ENCODE measurements around the gene KRT35. TPM values are rescaled to one million over a fixed set of nuclear protein-coding genes. Genes with fewer than 3 reads are reported as not detected.

The KRT35 gene
- total RNA-seq, 4 donors from 2014 or later = not detected

GRCh38 chr17:41518789-41519449, 38.0 kb upstream of the KRT35 start, which contains the start of gene KRT15:
KRT15 (minus strand) TSS chr17:41518890; CDS start chr17:41518827, 63 bp downstream.
- TF ChIP-seq POLR2A (IDR thresholded peaks at IDR 0.05) (no peak), CTCF (IDR thresholded peaks at IDR 0.05) (no peak)
- no peak within 1 kb of the TSS for H3K27ac ChIP-seq
- no peaks in the 10 kb centered on the region for H3K4me1 ChIP-seq
- DNase-seq = no peak
- no peak within 1 kb of the TSS for H3K4me3 ChIP-seq (replicated peaks in 1 of 3)
- intact Hi-C loops (cut with DNase I) = no loop called here
- 80 to 85% methylated on average over 8 of the region's 8 CpGs for WGBS, 2 donors
- no peaks in the 10 kb centered on the region for H3K36me3 ChIP-seq
- no peaks in the 10 kb centered on the region for H3K27me3 ChIP-seq
- no peaks in the 10 kb centered on the region for H3K9me3 ChIP-seq

GRCh38 chr17:41518031-41518430, 37.1 kb upstream of the KRT35 start:
- no peak overlapping the region for H3K27ac ChIP-seq
- no peak for DNase-seq
- no peaks in the 10 kb centered on the region for H3K4me1 ChIP-seq
- H3K36me3 ChIP-seq = no peaks in the 10 kb centered on the region
- no peaks in the 10 kb centered on the region for H3K9me3 ChIP-seq
- TF ChIP-seq POLR2A (IDR thresholded peaks at IDR 0.05) (no peak), CTCF (IDR thresholded peaks at IDR 0.05) (no peak)
- intact Hi-C loops (cut with DNase I) = no loop called here
- no peaks in the 10 kb centered on the region for H3K27me3 ChIP-seq
- 87 to 100% methylated on average over 3 of the region's 3 CpGs for WGBS, 2 donors
- H3K4me3 ChIP-seq (replicated peaks in 1 of 3) = no peak overlapping the region

GRCh38 chr17:41516830-41517283, 35.9 kb upstream of the KRT35 start:
- no peaks in the 10 kb centered on the region for H3K36me3 ChIP-seq
- H3K4me1 ChIP-seq = no peaks in the 10 kb centered on the region
- H3K9me3 ChIP-seq = no peaks in the 10 kb centered on the region
- no peaks in the 10 kb centered on the region for H3K27me3 ChIP-seq
- TF ChIP-seq POLR2A (IDR thresholded peaks at IDR 0.05) (no peak), CTCF (IDR thresholded peaks at IDR 0.05) (no peak)
- H3K4me3 ChIP-seq (replicated peaks in 1 of 3) = no peak overlapping the region
- DNase-seq = peak; percentile 66 to 69
- WGBS, 2 donors = 28 to 54% methylated on average over 14 of the region's 14 CpGs
- intact Hi-C loops (cut with DNase I) = no loop called here
- no peak overlapping the region for H3K27ac ChIP-seq

- TF ChIP-seq CTCF (IDR thresholded peaks at IDR 0.05) (no peak), POLR2A (IDR thresholded peaks at IDR 0.05) (no peak)
- Histone ChIP-seq H3K4me3 (replicated peaks in 1 of 3) (no peak overlapping the region), H3K9me3 (no peaks in the 10 kb centered on the region), H3K27me3 (no peaks in the 10 kb centered on the region), H3K27ac (no peak overlapping the region), H3K36me3 (no peaks in the 10 kb centered on the region), H3K4me1 (no peaks in the 10 kb centered on the region)
- no peak for DNase-seq
- intact Hi-C loops (cut with DNase I) = no loop called here
- WGBS, 2 donors = 74 to 75% methylated on average over 11 of the region's 14 CpGs
Observed at GRCh38 chr17:41516147-41516829, 35.3 kb upstream of the KRT35 start.

- no peaks in the 10 kb centered on the region for H3K4me1 ChIP-seq
- no peaks in the 10 kb centered on the region for H3K36me3 ChIP-seq
- H3K9me3 ChIP-seq = no peaks in the 10 kb centered on the region
- 76 to 82% methylated on average over 5 of the region's 5 CpGs for WGBS, 2 donors
- no peak overlapping the region for H3K27ac ChIP-seq
- no peaks in the 10 kb centered on the region for H3K27me3 ChIP-seq
- no peak overlapping the region for H3K4me3 ChIP-seq (replicated peaks in 1 of 3)
- TF ChIP-seq CTCF (IDR thresholded peaks at IDR 0.05) (no peak), POLR2A (IDR thresholded peaks at IDR 0.05) (no peak)
- no peak for DNase-seq
- intact Hi-C loops (cut with DNase I) = no loop called here
Observed at GRCh38 chr17:41513168-41513547, 32.2 kb upstream of the KRT35 start.
